AG04449 (cell line): ENCODE data around the gene ARHGEF11.

Experiments
- CTCF ChIA-PET: fragments of 350-600 bp; formaldehyde crosslinking; extraction: SDS; loops from one replicate; lab custom pipeline; 2021; ENCODE audit warnings: antibody characterized with exemption; lab: Yijun Ruan, JAX
- POLR2A ChIA-PET: fragments of 400-600, 350-600 bp; formaldehyde crosslinking; extraction: SDS; loops from one replicate; lab custom pipeline; 2020; ENCODE audit warnings: antibody characterized with exemption, inconsistent platforms; lab: Yijun Ruan, JAX
- DNase-seq: peaks from one replicate; pipeline ENCODE4 v3.0.0-alpha.2; 2010; ENCODE audit warnings: low read depth, low spot score
- H3K4me3 ChIP-seq: 2 replicates; pipeline ENCODE4 v1.5.1; 2011; ENCODE audit warnings: low read depth, mild to moderate bottlenecking, control low read depth, low read length
- TF ChIP-seq, protein P1 (sequence below): IDR thresholded peaks from one replicate; pipeline ENCODE4 v1.5.1; 2011; ENCODE audit warnings: mild to moderate bottlenecking, moderate library complexity, low read length, control low read depth, inconsistent platforms; ENCODE audit not compliant: insufficient read depth; ENCODE audit errors: missing control alignments

Gene ARHGEF11

DNA sequence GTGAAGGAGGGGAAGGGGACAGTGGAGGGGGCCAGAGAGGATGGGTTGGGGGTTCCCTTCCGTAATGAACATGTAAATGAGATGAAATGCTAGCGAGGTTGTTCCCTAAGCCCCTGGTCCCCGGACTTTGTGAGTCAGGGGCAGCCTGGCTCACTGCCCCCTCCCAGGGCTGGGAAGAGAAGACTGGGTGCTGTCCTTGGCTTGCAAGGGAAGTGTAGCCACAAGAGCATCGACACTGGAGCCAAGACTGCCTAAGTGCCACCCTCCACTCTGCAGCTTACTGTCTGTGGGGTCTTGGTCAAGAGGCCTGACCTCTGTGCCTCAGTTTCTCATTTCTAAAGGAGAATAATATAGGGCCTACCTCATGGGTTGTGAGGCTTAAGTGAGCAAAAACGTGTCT, 151.5 kb downstream of the ARHGEF11 start:
- TF ChIP-seq, protein P1, sequence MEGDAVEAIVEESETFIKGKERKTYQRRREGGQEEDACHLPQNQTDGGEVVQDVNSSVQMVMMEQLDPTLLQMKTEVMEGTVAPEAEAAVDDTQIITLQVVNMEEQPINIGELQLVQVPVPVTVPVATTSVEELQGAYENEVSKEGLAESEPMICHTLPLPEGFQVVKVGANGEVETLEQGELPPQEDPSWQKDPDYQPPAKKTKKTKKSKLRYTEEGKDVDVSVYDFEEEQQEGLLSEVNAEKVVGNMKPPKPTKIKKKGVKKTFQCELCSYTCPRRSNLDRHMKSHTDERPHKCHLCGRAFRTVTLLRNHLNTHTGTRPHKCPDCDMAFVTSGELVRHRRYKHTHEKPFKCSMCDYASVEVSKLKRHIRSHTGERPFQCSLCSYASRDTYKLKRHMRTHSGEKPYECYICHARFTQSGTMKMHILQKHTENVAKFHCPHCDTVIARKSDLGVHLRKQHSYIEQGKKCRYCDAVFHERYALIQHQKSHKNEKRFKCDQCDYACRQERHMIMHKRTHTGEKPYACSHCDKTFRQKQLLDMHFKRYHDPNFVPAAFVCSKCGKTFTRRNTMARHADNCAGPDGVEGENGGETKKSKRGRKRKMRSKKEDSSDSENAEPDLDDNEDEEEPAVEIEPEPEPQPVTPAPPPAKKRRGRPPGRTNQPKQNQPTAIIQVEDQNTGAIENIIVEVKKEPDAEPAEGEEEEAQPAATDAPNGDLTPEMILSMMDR, result no peak
- H3K4me3 ChIP-seq, result peak overlapping the region; percentile 72
- ChIA-PET CTCF (interaction anchor here (1.1 to 23.6 kb wide), 11 partner anchors 7 to 216 kb away, joined by 4 to 678 read pairs (median 49); partner anchors contain the start of genes ISG20L2, LRRC71, METTL25B and NES), POLR2A (no interaction called here)
- DNase-seq, result no peak

DNA sequence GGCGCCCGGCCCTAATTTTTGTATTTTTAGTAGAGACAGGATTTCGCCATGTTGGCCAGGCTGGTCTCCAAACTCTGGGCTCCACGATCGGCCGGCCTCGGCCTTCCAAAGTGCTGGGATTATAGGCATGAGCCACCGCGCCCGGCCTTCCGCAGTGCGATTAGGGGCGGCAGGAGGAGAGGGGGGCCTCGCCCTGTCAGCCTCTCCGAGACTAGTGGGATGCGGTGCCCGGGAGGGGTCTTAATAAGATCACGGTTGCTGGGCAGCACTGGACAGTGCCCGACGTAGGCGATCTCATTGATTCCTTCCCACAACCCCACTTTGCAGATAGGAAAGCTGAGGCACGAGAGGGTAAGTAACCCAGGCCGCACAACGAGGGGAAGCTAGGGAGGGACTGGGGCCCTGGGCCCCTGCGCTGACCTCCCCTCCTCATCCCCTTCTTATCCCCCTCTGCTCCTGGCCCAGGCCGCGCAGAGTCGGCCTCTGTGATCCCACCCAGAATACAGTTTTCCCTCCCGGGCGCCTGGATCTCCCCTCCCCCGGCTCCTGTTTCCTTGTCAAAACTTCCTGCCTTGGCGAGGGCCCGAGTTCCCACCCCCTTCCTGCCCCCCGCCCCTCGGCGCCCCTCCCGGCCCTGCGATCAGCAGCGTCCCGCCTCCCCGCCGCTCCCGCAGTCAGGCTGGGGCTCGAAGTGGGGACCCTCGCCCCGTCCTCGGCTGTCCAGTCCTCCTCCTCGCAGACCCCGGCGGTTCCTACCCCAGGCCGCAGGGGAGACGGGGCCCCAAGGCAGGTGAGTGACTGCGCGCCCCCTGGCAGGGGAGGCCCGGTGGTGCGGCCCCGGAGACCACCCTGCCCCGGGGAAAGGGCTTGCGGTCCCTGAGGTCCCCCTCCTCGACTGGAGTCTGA, 152.2 kb downstream of the ARHGEF11 start, which contains the start of gene PEAR1:
Gene PEAR1 (plus strand): TSS at position 671 of the 906 bp plus-strand sequence. CDS start 10,209 bp downstream, outside the sequence.
- ChIA-PET POLR2A (interaction anchor here (0.7 to 1.4 kb wide), 2 partner anchors 27 to 29 kb away, joined by 3 read pairs; no protein-coding TSS in a partner anchor), CTCF (interaction anchor here (0.8 to 23.6 kb wide), 19 partner anchors 8 to 234 kb away, joined by 3 to 678 read pairs (median 45); partner anchors contain the start of genes INSRR, ISG20L2, LRRC71 and METTL25B)
- TF ChIP-seq, protein P1, result peak; percentile 8
- DNase-seq, result no peak
- peak within 1 kb of the TSS; percentile 72 for H3K4me3 ChIP-seq

DNA sequence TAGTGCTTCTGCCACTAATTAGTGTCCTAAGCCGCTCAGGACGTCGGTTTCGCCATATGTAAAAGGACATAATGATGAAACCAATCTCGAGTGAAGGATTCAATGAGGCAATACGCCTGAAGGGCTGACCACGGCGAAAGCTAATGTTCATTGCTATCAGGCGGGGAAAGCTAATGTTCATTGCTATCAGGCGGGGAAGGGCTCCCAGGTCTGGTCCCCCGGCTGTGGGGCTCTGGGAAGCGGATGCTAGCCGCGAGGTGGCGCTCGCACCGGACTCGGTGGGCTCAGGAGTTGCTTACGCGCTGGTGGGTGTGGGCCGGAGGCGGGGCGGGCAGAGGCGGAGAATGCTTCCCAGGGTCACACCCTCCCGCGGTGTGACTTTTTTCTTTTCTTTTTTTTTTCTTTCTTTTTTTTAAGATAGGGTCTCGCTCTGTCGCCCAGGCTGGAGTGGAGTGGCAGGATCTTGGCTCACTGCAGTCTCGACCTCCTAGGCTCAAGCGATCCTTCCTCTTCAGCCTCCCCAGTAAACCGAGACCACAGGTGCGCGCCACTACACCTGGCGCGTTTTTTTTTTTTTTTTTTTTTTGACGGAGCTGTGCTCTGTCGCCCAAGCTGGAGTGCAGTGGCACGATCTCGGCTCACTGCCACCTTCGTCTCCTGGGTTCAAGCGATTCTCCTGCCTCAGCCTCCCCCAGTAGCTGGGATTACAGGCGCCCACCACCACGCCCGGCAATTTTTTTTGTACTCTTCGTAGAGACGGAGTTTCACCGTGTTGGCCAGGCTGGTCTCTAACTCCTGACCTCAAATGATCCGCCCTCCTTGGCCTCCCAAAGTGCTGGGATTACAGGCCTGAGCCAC, 153.1 kb downstream of the ARHGEF11 start:
- CTCF ChIA-PET, result interaction anchor here (0.7 to 23.6 kb wide), 33 partner anchors 9 to 275 kb away, joined by 3 to 678 read pairs (median 5); partner anchors contain the start of genes INSRR, ISG20L2, LRRC71 and METTL25B
- peak overlapping the region; percentile 30 for H3K4me3 ChIP-seq
- no peak for DNase-seq
- POLR2A ChIA-PET, result interaction anchor here (0.7 to 1.4 kb wide), 2 partner anchors 28 kb away, joined by 3 read pairs; no protein-coding TSS in a partner anchor
- TF ChIP-seq, protein P1, result peak; percentile 97

DNA sequence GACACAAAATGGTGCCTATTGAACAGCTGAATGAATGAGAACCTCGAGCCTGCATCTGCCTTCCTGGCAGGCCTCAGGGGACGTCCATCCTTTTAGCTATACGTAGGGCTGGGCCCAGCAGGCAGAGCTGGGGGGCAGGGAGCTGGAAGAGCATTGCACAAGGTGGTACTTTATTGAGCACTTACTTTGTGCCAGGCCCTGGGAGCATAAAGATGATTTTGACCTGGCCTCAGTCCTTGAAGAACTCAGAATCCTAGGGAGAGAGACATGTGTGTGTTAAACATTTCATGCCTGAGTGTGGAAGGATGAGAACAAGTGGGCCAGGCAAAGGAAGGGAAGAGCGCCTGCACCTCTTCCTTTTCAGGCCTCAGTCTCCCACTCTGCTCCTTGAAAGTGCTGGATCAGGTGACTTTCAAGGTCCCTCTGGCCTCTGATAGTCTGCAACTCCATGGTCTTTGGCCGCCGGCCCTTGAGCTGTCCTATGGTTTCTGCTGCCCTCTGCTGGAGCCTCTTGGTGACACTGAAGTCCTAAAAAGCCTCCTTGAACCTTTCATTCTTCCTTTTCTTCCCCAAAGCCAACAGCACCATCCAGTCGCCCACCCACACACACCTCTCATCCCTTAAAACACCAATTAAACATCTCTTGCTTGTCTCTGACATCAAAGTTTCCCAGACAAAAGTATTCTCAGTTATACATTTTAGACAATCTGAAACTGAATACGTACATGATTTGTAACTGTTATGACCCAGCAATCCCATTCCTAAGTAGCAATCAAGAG, 155.6 kb downstream of the ARHGEF11 start:
- CTCF ChIA-PET, result interaction anchor here (0.7 to 23.6 kb wide), 41 partner anchors 11 to 319 kb away, joined by 3 to 678 read pairs (median 5); partner anchors contain the start of genes INSRR, ISG20L2, LRRC71 and METTL25B
- no peak overlapping the region for H3K4me3 ChIP-seq
- TF ChIP-seq, protein P1, result peak; percentile 79
- POLR2A ChIA-PET, result no interaction called here
- DNase-seq, result no peak

DNA sequence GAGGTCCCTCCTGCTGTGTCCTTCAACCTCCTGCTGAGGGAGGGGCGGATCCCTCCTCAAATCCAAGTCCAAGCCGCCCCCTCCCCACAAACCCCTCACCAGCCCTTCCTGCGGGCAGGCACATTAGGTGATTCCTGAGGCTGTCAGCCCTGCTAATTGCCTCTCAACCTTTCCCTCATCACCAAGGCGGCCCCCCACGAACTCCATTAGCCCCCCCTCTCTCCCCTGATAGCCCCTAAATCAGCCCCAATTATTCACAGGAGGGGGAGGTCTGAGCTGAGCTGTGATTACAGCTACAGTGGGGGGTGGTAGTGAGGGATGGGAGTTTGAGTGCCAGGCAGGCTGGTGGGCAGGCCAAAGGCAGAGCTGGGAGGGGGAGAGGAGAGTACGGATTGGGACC, 157.8 kb downstream of the ARHGEF11 start:
- no peak for DNase-seq
- ChIA-PET POLR2A (no interaction called here), CTCF (interaction anchor here (1.5 to 23.6 kb wide), 10 partner anchors 11 to 228 kb away, joined by 4 to 678 read pairs (median 190); partner anchors contain the start of genes INSRR, ISG20L2, LRRC71 and METTL25B)
- no peak overlapping the region for H3K4me3 ChIP-seq
- TF ChIP-seq, protein P1, result no peak
